Measurements from ENCODE around the gene LHFPL2. TPM values are rescaled to one million over a fixed set of nuclear protein-coding genes. Genes with fewer than 3 reads are reported as not detected.

The LHFPL2 gene
- total and polyA plus RNA-seq, 9 of the 15 experiments (the other 6 are each of a cell fraction or from before 2014, with no cell fraction given) = 1.0 to 6.6 (median 4.6) TPM

GRCh38 chr5:78659714-78660113 lies 11.1 kb upstream of the LHFPL2 start (continued):
- TF ChIP-seq SIN3B (IDR thresholded peaks at IDR 0.05; ENCODE audit: low read depth) (no peak), TRIM28 (IDR thresholded peaks at IDR 0.05) (no peak), LEF1 (IDR thresholded peaks at IDR 0.05) (peak; percentile 78; the same call in 1 of the 2 replicates), ARID3A (IDR thresholded peaks at IDR 0.05; ENCODE audit: borderline replicate concordance, low read depth, low read length) (peak; percentile 35; the same call in 1 of the 2 replicates), ETS2 (tag; IDR thresholded peaks at IDR 0.05; ENCODE audit: borderline replicate concordance, poor library complexity, severe bottlenecking) (no peak), NR0B1 (IDR thresholded peaks at IDR 0.05; ENCODE audit: partially characterized antibody) (no peak), REST (IDR thresholded peaks at IDR 0.05; ENCODE audit: borderline replicate concordance) (no peak; the same call in 1 of the 2 replicates), REST (CRISPR knock-in tag; IDR thresholded peaks at IDR 0.05; ENCODE audit: low read depth) (no peak), ZNF830 (CRISPR knock-in tag; IDR thresholded peaks at IDR 0.05) (no peak), CBX3 (IDR thresholded peaks at IDR 0.05; ENCODE audit: borderline replicate concordance in 1 of 2, low read length in 2 of 2) (no peak), BRF1 (IDR thresholded peaks at IDR 0.05; ENCODE audit: borderline replicate concordance, extremely low read depth, insufficient read length) (no peak), RBM17 (IDR thresholded peaks at IDR 0.05; ENCODE audit: borderline replicate concordance, low read depth, low read length) (no peak), HDAC1 (IDR thresholded peaks at IDR 0.05) (no peak), ZBED1 (IDR thresholded peaks at IDR 0.05) (no peak)

Data from K562 (cell line).